GM19438 (cell line): ENCODE results near the gene TTC7B.

ENCODE experiments used
- ATAC-seq: cut with Tn5 transposase; IDR thresholded peaks from one replicate; pipeline ENCODE4 v1.9.1; 2021; ENCODE audit warnings: low read depth; ENCODE audit not compliant: unreplicated experiment

TTC7B gene

GRCh38 chr14:90715993-90716392, 100.2 kb downstream of the TTC7B start:
- no peak for ATAC-seq

- ATAC-seq = no peak
These were observed 100.7 kb downstream of the TTC7B start for GRCh38 chr14:90715495-90715894.

GRCh38 chr14:90714811-90715210, 101.4 kb downstream of the TTC7B start:
- ATAC-seq = no peak

GRCh38 chr14:90704738-90705392, 111.4 kb downstream of the TTC7B start:
- ATAC-seq = no peak

- ATAC-seq = no peak
These were observed 112.1 kb downstream of the TTC7B start for GRCh38 chr14:90703841-90704737.

GRCh38 chr14:90700933-90701776, 115.1 kb downstream of the TTC7B start:
- ATAC-seq = no peak

GRCh38 chr14:90699016-90699415, 117.2 kb downstream of the TTC7B start:
- no peak for ATAC-seq

GRCh38 chr14:90698379-90698869, 117.8 kb downstream of the TTC7B start:
- no peak for ATAC-seq

GRCh38 chr14:90697577-90698206, 118.5 kb downstream of the TTC7B start:
- no peak for ATAC-seq

- no peak for ATAC-seq
These were observed 119.1 kb downstream of the TTC7B start for GRCh38 chr14:90697132-90697531.

GRCh38 chr14:90696720-90697119, 119.5 kb downstream of the TTC7B start:
- ATAC-seq = no peak

GRCh38 chr14:90695997-90696660, 120.1 kb downstream of the TTC7B start:
- no peak for ATAC-seq

- ATAC-seq = no peak
These were observed 122.8 kb downstream of the TTC7B start for GRCh38 chr14:90693413-90693812.

GRCh38 chr14:90692826-90693225, 123.4 kb downstream of the TTC7B start:
- no peak for ATAC-seq

- no peak for ATAC-seq
These were observed 124.2 kb downstream of the TTC7B start for GRCh38 chr14:90692061-90692460.

GRCh38 chr14:90691627-90692026, 124.6 kb downstream of the TTC7B start:
- ATAC-seq = no peak

GRCh38 chr14:90687680-90688079, 128.6 kb downstream of the TTC7B start:
- ATAC-seq = no peak

GRCh38 chr14:90682615-90683014, 133.6 kb downstream of the TTC7B start:
- no peak for ATAC-seq

- no peak for ATAC-seq
These were observed 134.3 kb downstream of the TTC7B start for GRCh38 chr14:90681929-90682328.

GRCh38 chr14:90678846-90679362, 137.3 kb downstream of the TTC7B start:
- ATAC-seq = no peak
